ENCODE measurements around the gene ARHGEF5.

- no peak for TF ChIP-seq CBFB (CRISPR knock-in tag; IDR thresholded peaks at IDR 0.05; ENCODE audit: low read depth)
- no peak for TF ChIP-seq CTCF (IDR thresholded peaks at IDR 0.05)
- no peak for TF ChIP-seq CREM (CRISPR knock-in tag; IDR thresholded peaks at IDR 0.05)
- no peak for TF ChIP-seq ZBTB21 (CRISPR knock-in tag; IDR thresholded peaks at IDR 0.05; ENCODE audit: borderline replicate concordance)
These were observed 31.5 kb downstream of the ARHGEF5 start for GRCh38 chr7:144386741-144387140.

Data from WTC11 (cell line).